Breast epithelium (tissue), 4 donors: ENCODE data around the gene GFPT2. TPM values are rescaled to one million over a fixed set of nuclear protein-coding genes. Genes with fewer than 3 reads are reported as not detected.

Source experiments
- DNase-seq, 2 donors: peaks; one replicate each; pipeline ENCODE4 v3.0.0-alpha.2; 2019; ENCODE audit warnings: low spot score in 2 of 2
- H3K27ac ChIP-seq, 2 donors: fragments of 200-600 bp; sonication (generic) in 1 of 2; one replicate each; pipeline ENCODE4 v1.5.1; 2016 to 2019; ENCODE audit warnings: mild to moderate bottlenecking in 1 of 2
- H3K27me3 ChIP-seq, 2 donors: fragments of 200-600 bp; sonication (generic) in 1 of 2; one replicate each; pipeline versions ENCODE4 v1.5.1 to v1.6.0; 2017 to 2019; ENCODE audit warnings: control low read depth in 1 of 2, mild to moderate bottlenecking in 1 of 2
- H3K36me3 ChIP-seq: fragments of 200-600 bp; one replicate; pipeline ENCODE4 v1.5.1; 2019
- H3K4me1 ChIP-seq, 2 donors: fragments of 200-600 bp; sonication (generic); one replicate each; pipeline ENCODE4 v1.5.1; 2016 to 2019; ENCODE audit warnings: control low read depth in 1 of 2
- H3K4me3 ChIP-seq, 3 donors: fragments of 200-600 bp; sonication (generic); 1 replicate in 2 of 3; 2 replicates in 1 of 3; pipeline ENCODE4 v1.5.1; 2016 to 2019; ENCODE audit warnings: mild to moderate bottlenecking in 3 of 3, moderate library complexity in 2 of 3
- H3K9me3 ChIP-seq, 2 donors: fragments of 200-600 bp; sonication (generic) in 1 of 2; one replicate each; pipeline ENCODE4 v1.5.1; 2016 to 2019; ENCODE audit warnings: control low read depth in 1 of 2
- POLR2A ChIP-seq: fragments of 450-650 bp; IDR thresholded peaks from one replicate; pipeline ENCODE4 v1.6.1; 2016; ENCODE audit warnings: antibody characterized with exemption, mild to moderate bottlenecking, moderate library complexity
- POLR2AphosphoS5 ChIP-seq, 3 donors: sonication (generic); formaldehyde crosslinking; IDR thresholded peaks; one replicate each; pipeline ENCODE4 v1.6.1; 2017; ENCODE audit warnings: antibody characterized with exemption in 3 of 3
- intact Hi-C: fragments of 100-400 bp; cut with DNase I; formaldehyde crosslinking; loops from one replicate; pipeline ENCODE4 v1.15.1; 2023; ENCODE audit warnings: low total_unique reads
- total RNA-seq, 3 donors: library from RNA; depleted of rRNA; stranded (reverse); fragments of >200 nt; gene quantifications; one replicate each; pipeline ENCODE4 v1.1.0, GENCODE V29; 2016
- TF ChIP-seq, protein P1 (sequence below), 3 donors: fragments of 450-650 bp; IDR thresholded peaks; one replicate each; pipeline ENCODE4 v1.5.1; 2016 to 2017; ENCODE audit warnings: antibody characterized with exemption in 3 of 3, mild to moderate bottlenecking in 3 of 3, moderate library complexity in 3 of 3

The GFPT2 gene
- total RNA-seq, 3 donors from 2014 or later: 27.2 to 60.0 (median 52.5) TPM

DNA sequence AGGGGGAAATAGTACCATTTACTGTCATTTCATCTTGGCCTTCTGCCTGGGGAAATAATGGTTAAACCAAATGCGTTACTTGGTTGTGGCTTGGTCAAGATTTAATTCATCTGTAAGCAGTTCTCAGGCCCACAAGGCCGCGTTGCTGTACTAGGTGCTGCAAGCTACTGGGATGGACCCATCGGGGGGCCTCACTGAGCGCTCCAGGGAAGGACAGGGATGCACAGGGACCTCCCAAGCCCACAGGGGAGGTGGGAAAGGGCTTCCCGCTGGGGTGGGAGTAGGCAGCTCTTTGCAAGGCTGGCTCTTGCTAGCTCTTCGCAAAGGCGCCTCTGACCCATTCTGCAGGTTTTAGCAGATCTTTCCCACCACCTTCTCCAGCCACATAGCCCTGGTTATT is 8.0 kb downstream of the GFPT2 start:
- Histone ChIP-seq H3K4me3 (no peak overlapping the region), H3K27ac (no peak overlapping the region), H3K27me3 (no peaks in the 10 kb centered on the region), H3K4me1 (no peaks in the 10 kb centered on the region), H3K9me3 (no peaks in the 10 kb centered on the region), H3K36me3 (no peaks in the 10 kb centered on the region)
- intact Hi-C loops: no loop called here
- DNase-seq: no peak
- TF ChIP-seq, protein P1, sequence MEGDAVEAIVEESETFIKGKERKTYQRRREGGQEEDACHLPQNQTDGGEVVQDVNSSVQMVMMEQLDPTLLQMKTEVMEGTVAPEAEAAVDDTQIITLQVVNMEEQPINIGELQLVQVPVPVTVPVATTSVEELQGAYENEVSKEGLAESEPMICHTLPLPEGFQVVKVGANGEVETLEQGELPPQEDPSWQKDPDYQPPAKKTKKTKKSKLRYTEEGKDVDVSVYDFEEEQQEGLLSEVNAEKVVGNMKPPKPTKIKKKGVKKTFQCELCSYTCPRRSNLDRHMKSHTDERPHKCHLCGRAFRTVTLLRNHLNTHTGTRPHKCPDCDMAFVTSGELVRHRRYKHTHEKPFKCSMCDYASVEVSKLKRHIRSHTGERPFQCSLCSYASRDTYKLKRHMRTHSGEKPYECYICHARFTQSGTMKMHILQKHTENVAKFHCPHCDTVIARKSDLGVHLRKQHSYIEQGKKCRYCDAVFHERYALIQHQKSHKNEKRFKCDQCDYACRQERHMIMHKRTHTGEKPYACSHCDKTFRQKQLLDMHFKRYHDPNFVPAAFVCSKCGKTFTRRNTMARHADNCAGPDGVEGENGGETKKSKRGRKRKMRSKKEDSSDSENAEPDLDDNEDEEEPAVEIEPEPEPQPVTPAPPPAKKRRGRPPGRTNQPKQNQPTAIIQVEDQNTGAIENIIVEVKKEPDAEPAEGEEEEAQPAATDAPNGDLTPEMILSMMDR (IDR thresholded peaks at IDR 0.05): no peak
- TF ChIP-seq POLR2A (no peak), POLR2AphosphoS5 (IDR thresholded peaks at IDR 0.05) (no peak)

DNA sequence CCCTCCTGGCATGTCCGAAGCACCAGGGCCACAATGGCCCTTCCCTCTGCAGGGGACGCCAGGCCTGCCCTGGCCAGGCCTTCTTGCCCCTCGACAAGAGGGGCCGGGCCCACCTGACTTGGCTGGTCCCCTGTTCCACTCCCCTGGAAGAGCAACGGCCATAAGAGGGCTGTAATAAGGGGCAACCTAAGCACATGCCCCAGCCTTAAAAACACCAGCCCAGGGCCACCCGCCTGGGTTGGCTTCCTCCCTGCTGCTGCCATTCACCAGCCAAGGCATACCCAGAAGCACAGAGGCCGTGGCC is 8.5 kb downstream of the GFPT2 start:
- DNase-seq: no peak
- intact Hi-C loops: no loop called here

DNA sequence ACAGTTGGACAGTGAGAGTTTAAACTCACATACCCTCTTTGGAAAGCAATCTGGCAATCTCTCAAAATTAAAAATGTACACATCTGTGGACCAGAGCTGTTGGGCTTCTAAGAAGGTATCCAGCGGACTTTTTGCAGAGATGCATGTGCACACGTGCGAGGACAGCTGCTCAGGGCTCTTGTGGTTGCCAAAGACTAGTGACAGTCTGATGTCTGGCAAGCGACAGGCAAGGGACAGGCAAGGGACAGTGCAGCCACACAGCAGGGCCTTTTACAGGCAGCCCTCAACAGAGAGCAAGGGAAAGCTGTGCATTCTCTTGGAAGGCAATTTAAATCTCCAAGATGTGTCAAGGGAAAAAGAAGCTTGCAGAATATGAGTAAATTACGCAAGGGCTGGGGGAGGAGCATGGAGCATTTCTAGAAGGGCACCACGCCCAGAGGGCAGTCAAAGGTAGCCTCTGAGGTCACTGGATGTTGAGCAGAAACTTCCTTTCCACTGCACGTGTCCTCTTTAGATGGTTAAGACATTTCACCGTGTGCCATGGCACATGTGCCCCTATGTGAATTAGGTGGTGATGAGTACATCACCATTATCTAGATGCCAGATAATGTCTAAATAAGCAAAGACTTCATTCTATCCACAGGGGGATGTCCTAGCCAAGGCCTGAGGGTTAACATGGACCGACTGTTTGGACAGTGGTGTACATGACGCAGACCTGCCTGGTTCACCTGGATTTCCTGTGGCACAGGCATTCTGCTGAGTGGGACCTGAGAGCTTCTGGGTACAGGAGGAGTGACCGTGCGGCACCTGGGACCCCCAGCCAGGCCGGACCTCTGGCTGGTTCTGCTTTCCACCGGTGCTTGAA is 9.1 kb downstream of the GFPT2 start:
- H3K36me3 ChIP-seq: no peaks in the 10 kb centered on the region
- intact Hi-C loops: no loop called here
- H3K9me3 ChIP-seq: no peaks in the 10 kb centered on the region
- no peaks in the 10 kb centered on the region for H3K4me1 ChIP-seq
- H3K27me3 ChIP-seq: no peaks in the 10 kb centered on the region
- H3K4me3 ChIP-seq: no peak overlapping the region
- H3K27ac ChIP-seq: peak overlapping the region in 1 of 2 donors; percentile 10
- DNase-seq: no peak
- TF ChIP-seq POLR2A (no peak), POLR2AphosphoS5 (IDR thresholded peaks at IDR 0.05) (peak in 1 of 3 donors; percentile 18)

More for the DNA sequence above, 8.5 kb downstream of the GFPT2 start:
- Histone ChIP-seq H3K36me3 (no peaks in the 10 kb centered on the region), H3K9me3 (no peaks in the 10 kb centered on the region), H3K4me1 (no peaks in the 10 kb centered on the region), H3K4me3 (no peak overlapping the region), H3K27ac (peak overlapping the region in 1 of 2 donors; percentile 10), H3K27me3 (no peaks in the 10 kb centered on the region)
- TF ChIP-seq POLR2A: no peak
- TF ChIP-seq, protein P1 (IDR thresholded peaks at IDR 0.05): no peak
- TF ChIP-seq POLR2AphosphoS5 (IDR thresholded peaks at IDR 0.05): no peak

DNA sequence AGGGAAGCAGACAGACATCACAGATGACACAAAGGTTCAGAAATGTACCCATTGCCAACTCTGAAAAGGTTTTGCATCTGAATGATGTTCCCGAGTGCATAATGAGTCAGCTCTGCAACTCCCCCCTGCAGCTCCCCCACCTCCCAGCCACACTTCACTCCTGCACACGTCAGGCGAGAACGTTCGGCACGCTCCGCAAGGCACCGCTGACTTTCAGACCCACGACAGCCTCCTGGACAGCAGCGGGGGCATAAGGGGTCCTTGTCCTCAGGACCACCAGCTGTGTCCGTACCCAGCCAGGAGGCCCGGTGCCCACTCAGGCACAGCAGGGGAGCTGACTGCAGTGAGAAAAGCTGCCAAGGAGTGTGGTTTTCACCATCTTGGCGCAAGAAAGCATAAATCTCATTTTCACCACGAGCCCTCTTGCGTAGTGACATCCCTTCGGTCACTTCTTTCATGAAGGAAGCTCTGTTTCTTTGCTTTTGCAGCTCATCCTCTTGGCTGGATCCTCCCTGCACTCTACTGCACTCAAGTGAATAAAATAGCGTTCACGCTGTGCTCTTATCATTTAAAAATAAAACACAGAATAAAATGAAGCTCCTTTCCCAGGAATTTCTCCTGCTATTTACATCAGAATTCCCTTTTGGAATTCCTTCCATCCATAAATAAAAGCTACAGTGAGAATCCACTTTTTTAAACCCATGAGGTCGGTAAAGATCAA is 9.9 kb downstream of the GFPT2 start:
- H3K27me3 ChIP-seq: no peaks in the 10 kb centered on the region
- TF ChIP-seq POLR2A: no peak
- TF ChIP-seq, protein P1 (IDR thresholded peaks at IDR 0.05): no peak
- TF ChIP-seq POLR2AphosphoS5 (IDR thresholded peaks at IDR 0.05): no peak
- DNase-seq: no peak
- no peaks in the 10 kb centered on the region for H3K36me3 ChIP-seq
- H3K4me3 ChIP-seq: peak overlapping the region in 1 of 3 donors; percentile 27
- no peaks in the 10 kb centered on the region for H3K9me3 ChIP-seq
- H3K4me1 ChIP-seq: no peaks in the 10 kb centered on the region
- intact Hi-C loops: no loop called here
- H3K27ac ChIP-seq: no peak overlapping the region

DNA sequence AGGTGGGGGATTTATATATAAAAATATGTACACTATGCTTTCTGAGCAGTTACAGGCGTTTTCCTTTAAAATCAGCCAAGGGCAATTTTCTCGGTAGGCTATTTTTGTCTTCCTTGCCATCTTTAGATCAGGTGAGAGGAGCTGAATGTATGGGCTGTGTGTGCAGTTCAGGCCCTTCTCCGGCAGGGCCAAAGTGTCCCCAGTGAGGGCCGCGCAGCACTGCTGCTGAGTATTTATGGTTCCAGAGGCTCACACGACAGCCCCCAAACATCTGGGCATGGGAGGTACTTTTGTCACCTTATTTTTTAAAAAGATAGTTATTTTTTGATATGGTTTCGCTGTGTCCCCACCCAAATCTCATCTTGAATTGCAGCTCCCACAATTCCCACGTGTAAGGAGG is 11.5 kb downstream of the GFPT2 start:
- DNase-seq: no peak
- no peaks in the 10 kb centered on the region for H3K4me1 ChIP-seq
- no peak overlapping the region for H3K4me3 ChIP-seq
- intact Hi-C loops: no loop called here
- H3K36me3 ChIP-seq: no peaks in the 10 kb centered on the region
- no peak overlapping the region for H3K27ac ChIP-seq
- H3K27me3 ChIP-seq: no peaks in the 10 kb centered on the region
- no peaks in the 10 kb centered on the region for H3K9me3 ChIP-seq
- TF ChIP-seq POLR2AphosphoS5 (IDR thresholded peaks at IDR 0.05) (no peak), POLR2A (no peak)
- TF ChIP-seq, protein P1 (IDR thresholded peaks at IDR 0.05): no peak
